HepG2 (cell line): ENCODE results near the gene MVP. TPM values are rescaled to one million over a fixed set of nuclear protein-coding genes. Genes with fewer than 3 reads are reported as not detected.
A peak's percentile ranks its signal among the peaks of the same experiment; 100 is the strongest.

Experiments used
- AGO1 ChIP-seq: fragments of 200-400 bp; formaldehyde crosslinking; IDR thresholded peaks from 2 replicates; pipeline ENCODE4 v1.6.1; 2017; ENCODE audit warnings: mild to moderate bottlenecking, low read depth, low read length, moderate library complexity; ENCODE audit not compliant: poor library complexity, severe bottlenecking
- CCAR2 ChIP-seq: fragments of 200-400 bp; formaldehyde crosslinking; optimal IDR thresholded peaks from 2 replicates; pipeline ENCODE3; 2018; ENCODE audit warnings: low read depth, mild to moderate bottlenecking, low read length, moderate library complexity
- HNRNPLL ChIP-seq: fragments of 200-400 bp; formaldehyde crosslinking; IDR thresholded peaks from 2 replicates; pipeline ENCODE4 v1.6.1; 2017; ENCODE audit warnings: mild to moderate bottlenecking, low read depth, low read length; ENCODE audit not compliant: poor library complexity, severe bottlenecking
- KDM3A ChIP-seq: IDR thresholded peaks from 2 replicates; pipeline ENCODE4 v1.6.1; 2018; ENCODE audit warnings: low read depth, missing compliant biosample characterization
- KLF13 ChIP-seq: sonication (generic); formaldehyde crosslinking; IDR thresholded peaks from 2 replicates; pipeline ENCODE4 v1.4.0; 2020; ENCODE audit warnings: mild to moderate bottlenecking, missing genetic modification reagents
- MEIS2 ChIP-seq: sonication (generic); formaldehyde crosslinking; IDR thresholded peaks from 2 replicates; pipeline ENCODE4 v1.9.0; 2021; ENCODE audit warnings: mild to moderate bottlenecking, missing genetic modification reagents
- NRL ChIP-seq: sonication (generic); formaldehyde crosslinking; IDR thresholded peaks from 2 replicates; pipeline ENCODE4 v1.5.0; 2020; ENCODE audit warnings: missing genetic modification reagents, mild to moderate bottlenecking, moderate library complexity, borderline replicate concordance
- ZNF12 ChIP-seq: sonication (generic); formaldehyde crosslinking; IDR thresholded peaks from 2 replicates; pipeline ENCODE4 v1.5.0; 2020; ENCODE audit warnings: missing genetic modification reagents
- ZNF546 ChIP-seq: sonication (generic); formaldehyde crosslinking; conservative IDR thresholded peaks from 2 replicates; pipeline ENCODE4 v1.8.1; 2023; ENCODE audit warnings: mild to moderate bottlenecking, missing genetic modification reagents
- ZNF577 ChIP-seq: sonication (generic); formaldehyde crosslinking; IDR thresholded peaks from 2 replicates; pipeline ENCODE4 v1.4.0; 2020; ENCODE audit warnings: mild to moderate bottlenecking, low read depth, missing genetic modification reagents, borderline replicate concordance
- ZNF709 ChIP-seq: sonication (generic); formaldehyde crosslinking; IDR thresholded peaks from 2 replicates; pipeline ENCODE4 v1.5.0; 2020; ENCODE audit warnings: mild to moderate bottlenecking, missing genetic modification reagents
- ZNF747 ChIP-seq: sonication (generic); formaldehyde crosslinking; IDR thresholded peaks from 2 replicates; pipeline ENCODE4 v1.8.1; 2023; ENCODE audit warnings: missing genetic modification reagents, mild to moderate bottlenecking, borderline replicate concordance
- ZNF768 ChIP-seq: sonication (generic); formaldehyde crosslinking; IDR thresholded peaks from 2 replicates; pipeline ENCODE4 v1.4.0; 2020; ENCODE audit warnings: missing genetic modification reagents
- polyA plus RNA-seq, 8 experiments: library from polyadenylated mRNA; depleted of rRNA in 3 of 8; stranded (reverse) in 7 of 8; unstranded in 1 of 8; fragments of >200 nt; fragmentation: Illumina TruSeq in 4 of 8; extraction: Trizol in 4 of 8; gene quantifications; 2 replicates each; pipeline versions ENCODE4 v1.2.1 to v1.2.3, GENCODE V29; 2011 to 2016; ENCODE audit warnings: low read depth in 4 of 8, missing spikeins in 1 of 8, mixed read lengths in 1 of 8; ENCODE audit not compliant: insufficient read depth in 1 of 8
- total RNA-seq, 5 experiments: library from RNA; depleted of rRNA; stranded (reverse); fragments of >200 nt; fragmentation: Illumina TruSeq; extraction: Trizol; gene quantifications; 2 replicates each; pipeline ENCODE4 v1.2.3, GENCODE V29; 2016; ENCODE audit warnings: low read depth in 1 of 5
- TF ChIP-seq, protein P1 (sequence below): sonication (generic); formaldehyde crosslinking; IDR thresholded peaks from 2 replicates; pipeline ENCODE4 v1.4.0; 2020; ENCODE audit warnings: missing genetic modification reagents
- TF ChIP-seq, protein P2 (sequence below): sonication (generic); formaldehyde crosslinking; IDR thresholded peaks from 2 replicates; pipeline ENCODE4 v1.5.0; 2020; ENCODE audit warnings: missing genetic modification reagents, mild to moderate bottlenecking, borderline replicate concordance
- TF ChIP-seq, protein P3 (sequence below): sonication (generic); formaldehyde crosslinking; IDR thresholded peaks from 2 replicates; pipeline ENCODE4 v1.4.0; 2020; ENCODE audit warnings: missing genetic modification reagents
- TF ChIP-seq, protein P4 (sequence below): sonication (generic); formaldehyde crosslinking; IDR thresholded peaks from 2 replicates; pipeline ENCODE4 v1.9.0; 2022; ENCODE audit warnings: missing genetic modification reagents, mild to moderate bottlenecking, borderline replicate concordance

Gene MVP
- total and polyA plus RNA-seq, 2 of the 13 experiments (the other 11 are each of a cell fraction or from before 2014, with no cell fraction given): 22.9 to 43.5 TPM

DNA sequence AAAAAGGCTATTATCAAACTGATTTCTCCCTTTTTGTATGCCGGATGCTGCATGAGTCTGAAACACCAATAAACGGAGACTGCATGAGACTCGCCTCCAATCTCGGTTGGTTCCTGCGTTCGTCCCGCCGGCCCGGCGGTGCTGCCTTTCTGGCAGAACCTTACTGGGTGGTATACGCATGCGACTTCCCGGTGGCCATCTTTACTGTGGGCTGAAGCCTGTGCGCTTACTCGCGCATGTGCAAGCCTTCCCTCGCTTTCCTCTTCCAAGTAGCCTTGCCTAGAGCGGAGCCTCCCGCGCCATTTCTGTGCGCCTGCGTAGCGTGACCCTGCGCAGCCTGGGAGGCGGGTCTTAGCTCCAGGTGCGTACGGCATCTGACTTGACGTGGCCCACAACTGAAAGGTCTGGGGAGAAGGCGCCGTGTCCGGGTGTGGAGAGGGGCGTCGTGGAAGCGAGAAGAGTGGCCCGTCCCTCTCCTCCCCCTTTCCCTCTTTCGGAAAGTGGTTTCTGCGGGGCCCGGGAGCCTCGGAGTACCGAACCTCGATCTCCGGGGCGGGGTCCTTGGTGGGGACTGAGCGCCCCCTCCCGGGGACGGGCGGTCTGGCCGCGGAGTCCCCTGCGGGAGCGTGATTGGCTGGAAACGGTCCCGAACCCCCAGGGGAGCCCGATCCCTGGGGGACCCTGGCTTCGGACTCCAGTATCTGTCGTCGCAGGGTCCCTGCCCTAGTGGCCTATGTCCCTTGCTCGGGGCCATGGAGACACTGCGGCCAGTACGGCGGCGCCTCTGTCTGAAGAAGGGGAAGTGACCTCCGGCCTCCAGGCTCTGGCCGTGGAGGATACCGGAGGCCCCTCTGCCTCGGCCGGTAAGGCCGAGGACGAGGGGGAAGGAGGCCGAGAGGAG lies 4.2 kb upstream of the MVP start, which contains the start of gene PAGR1 (continued):
- TF ChIP-seq, protein P1, sequence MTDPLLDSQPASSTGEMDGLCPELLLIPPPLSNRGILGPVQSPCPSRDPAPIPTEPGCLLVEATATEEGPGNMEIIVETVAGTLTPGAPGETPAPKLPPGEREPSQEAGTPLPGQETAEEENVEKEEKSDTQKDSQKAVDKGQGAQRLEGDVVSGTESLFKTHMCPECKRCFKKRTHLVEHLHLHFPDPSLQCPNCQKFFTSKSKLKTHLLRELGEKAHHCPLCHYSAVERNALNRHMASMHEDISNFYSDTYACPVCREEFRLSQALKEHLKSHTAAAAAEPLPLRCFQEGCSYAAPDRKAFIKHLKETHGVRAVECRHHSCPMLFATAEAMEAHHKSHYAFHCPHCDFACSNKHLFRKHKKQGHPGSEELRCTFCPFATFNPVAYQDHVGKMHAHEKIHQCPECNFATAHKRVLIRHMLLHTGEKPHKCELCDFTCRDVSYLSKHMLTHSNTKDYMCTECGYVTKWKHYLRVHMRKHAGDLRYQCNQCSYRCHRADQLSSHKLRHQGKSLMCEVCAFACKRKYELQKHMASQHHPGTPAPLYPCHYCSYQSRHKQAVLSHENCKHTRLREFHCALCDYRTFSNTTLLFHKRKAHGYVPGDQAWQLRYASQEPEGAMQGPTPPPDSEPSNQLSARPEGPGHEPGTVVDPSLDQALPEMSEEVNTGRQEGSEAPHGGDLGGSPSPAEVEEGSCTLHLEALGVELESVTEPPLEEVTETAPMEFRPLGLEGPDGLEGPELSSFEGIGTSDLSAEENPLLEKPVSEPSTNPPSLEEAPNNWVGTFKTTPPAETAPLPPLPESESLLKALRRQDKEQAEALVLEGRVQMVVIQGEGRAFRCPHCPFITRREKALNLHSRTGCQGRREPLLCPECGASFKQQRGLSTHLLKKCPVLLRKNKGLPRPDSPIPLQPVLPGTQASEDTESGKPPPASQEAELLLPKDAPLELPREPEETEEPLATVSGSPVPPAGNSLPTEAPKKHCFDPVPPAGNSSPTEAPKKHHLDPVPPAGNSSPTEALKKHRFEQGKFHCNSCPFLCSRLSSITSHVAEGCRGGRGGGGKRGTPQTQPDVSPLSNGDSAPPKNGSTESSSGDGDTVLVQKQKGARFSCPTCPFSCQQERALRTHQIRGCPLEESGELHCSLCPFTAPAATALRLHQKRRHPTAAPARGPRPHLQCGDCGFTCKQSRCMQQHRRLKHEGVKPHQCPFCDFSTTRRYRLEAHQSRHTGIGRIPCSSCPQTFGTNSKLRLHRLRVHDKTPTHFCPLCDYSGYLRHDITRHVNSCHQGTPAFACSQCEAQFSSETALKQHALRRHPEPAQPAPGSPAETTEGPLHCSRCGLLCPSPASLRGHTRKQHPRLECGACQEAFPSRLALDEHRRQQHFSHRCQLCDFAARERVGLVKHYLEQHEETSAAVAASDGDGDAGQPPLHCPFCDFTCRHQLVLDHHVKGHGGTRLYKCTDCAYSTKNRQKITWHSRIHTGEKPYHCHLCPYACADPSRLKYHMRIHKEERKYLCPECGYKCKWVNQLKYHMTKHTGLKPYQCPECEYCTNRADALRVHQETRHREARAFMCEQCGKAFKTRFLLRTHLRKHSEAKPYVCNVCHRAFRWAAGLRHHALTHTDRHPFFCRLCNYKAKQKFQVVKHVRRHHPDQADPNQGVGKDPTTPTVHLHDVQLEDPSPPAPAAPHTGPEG (CRISPR knock-in tag): peak; percentile 98
- TF ChIP-seq ZNF577 (CRISPR knock-in tag) (no peak), CCAR2 (no peak), ZNF768 (no peak; the same call in 1 of the 2 replicates), NRL (CRISPR knock-in tag) (peak; percentile 95), ZNF12 (CRISPR knock-in tag) (peak; percentile 26; the same call in 1 of the 2 replicates), ZNF546 (0 out of 2 replicates have a peak, but pooled peaks have one; percentile 36), KDM3A (CRISPR knock-in tag) (peak; percentile 85; the same call in 1 of the 2 replicates), KLF13 (CRISPR knock-in tag) (0 out of 2 replicates have a peak, but pooled peaks have one; percentile 16), AGO1 (peak; percentile 84), ZNF747 (CRISPR knock-in tag) (no peak; the same call in 1 of the 2 replicates), MEIS2 (CRISPR knock-in tag) (peak; percentile 16), ZNF709 (peak; percentile 80), HNRNPLL (peak; percentile 100)
- TF ChIP-seq, protein P2, sequence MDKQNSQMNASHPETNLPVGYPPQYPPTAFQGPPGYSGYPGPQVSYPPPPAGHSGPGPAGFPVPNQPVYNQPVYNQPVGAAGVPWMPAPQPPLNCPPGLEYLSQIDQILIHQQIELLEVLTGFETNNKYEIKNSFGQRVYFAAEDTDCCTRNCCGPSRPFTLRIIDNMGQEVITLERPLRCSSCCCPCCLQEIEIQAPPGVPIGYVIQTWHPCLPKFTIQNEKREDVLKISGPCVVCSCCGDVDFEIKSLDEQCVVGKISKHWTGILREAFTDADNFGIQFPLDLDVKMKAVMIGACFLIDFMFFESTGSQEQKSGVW (CRISPR knock-in tag): no peak
- TF ChIP-seq, protein P3, sequence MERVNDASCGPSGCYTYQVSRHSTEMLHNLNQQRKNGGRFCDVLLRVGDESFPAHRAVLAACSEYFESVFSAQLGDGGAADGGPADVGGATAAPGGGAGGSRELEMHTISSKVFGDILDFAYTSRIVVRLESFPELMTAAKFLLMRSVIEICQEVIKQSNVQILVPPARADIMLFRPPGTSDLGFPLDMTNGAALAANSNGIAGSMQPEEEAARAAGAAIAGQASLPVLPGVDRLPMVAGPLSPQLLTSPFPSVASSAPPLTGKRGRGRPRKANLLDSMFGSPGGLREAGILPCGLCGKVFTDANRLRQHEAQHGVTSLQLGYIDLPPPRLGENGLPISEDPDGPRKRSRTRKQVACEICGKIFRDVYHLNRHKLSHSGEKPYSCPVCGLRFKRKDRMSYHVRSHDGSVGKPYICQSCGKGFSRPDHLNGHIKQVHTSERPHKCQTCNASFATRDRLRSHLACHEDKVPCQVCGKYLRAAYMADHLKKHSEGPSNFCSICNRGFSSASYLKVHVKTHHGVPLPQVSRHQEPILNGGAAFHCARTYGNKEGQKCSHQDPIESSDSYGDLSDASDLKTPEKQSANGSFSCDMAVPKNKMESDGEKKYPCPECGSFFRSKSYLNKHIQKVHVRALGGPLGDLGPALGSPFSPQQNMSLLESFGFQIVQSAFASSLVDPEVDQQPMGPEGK (CRISPR knock-in tag): peak; percentile 49
- TF ChIP-seq, protein P4, sequence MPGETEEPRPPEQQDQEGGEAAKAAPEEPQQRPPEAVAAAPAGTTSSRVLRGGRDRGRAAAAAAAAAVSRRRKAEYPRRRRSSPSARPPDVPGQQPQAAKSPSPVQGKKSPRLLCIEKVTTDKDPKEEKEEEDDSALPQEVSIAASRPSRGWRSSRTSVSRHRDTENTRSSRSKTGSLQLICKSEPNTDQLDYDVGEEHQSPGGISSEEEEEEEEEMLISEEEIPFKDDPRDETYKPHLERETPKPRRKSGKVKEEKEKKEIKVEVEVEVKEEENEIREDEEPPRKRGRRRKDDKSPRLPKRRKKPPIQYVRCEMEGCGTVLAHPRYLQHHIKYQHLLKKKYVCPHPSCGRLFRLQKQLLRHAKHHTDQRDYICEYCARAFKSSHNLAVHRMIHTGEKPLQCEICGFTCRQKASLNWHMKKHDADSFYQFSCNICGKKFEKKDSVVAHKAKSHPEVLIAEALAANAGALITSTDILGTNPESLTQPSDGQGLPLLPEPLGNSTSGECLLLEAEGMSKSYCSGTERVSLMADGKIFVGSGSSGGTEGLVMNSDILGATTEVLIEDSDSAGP: peak; percentile 94
